Spleen (tissue), 7 donors: ENCODE data around the gene MPST.

Experiments
- CTCF ChIP-seq, 11 experiments: fragments of 200-600 bp in 7 of 11; fragments of 450-650 bp in 4 of 11; sonication (generic) in 4 of 11; IDR thresholded peaks in 8 of 11; conservative IDR thresholded peaks in 3 of 11; 1 replicate in 7 of 11; 2 replicates in 4 of 11; pipeline versions ENCODE4 v1.4.0 to v1.8.0; 2016 to 2021; ENCODE audit warnings: antibody characterized with exemption in 11 of 11, inconsistent platforms in 4 of 11, mild to moderate bottlenecking in 1 of 11
- POLR2A ChIP-seq, 3 donors: fragments of 450-650 bp; IDR thresholded peaks; one replicate each; pipeline ENCODE4 v1.5.1; 2017; ENCODE audit warnings: antibody characterized with exemption in 3 of 3, mild to moderate bottlenecking in 1 of 3
- donor health status: DM: no; HTN: no; CAD: no; lungs with moderate emphysema.
- donor health status: DM: no; HTN: no; CAD: no.
- donor health status: DM: no; HTN: no; CAD: no.

GRCh38 chr22:37002633-37003032, 16.9 kb upstream of the MPST start:
- TF ChIP-seq CTCF (IDR thresholded peaks at IDR 0.05 in 8 of 11, conservative IDR thresholded peaks at IDR 0.05 in 3 of 11) (no peak), POLR2A (IDR thresholded peaks at IDR 0.05) (no peak)
